Measurements from ENCODE around the gene EHBP1L1. TPM values are rescaled to one million over a fixed set of nuclear protein-coding genes. Genes with fewer than 3 reads are reported as not detected.
A peak's percentile ranks its signal among the peaks of the same experiment; 100 is the strongest.
"Not testable (repeated sequence)": the region's sequence is repeated elsewhere in the genome, so short reads cannot be mapped to it uniquely, and the experiment has no call there.

The EHBP1L1 gene
- total RNA-seq, 3 donors from 2014 or later = 28.0 to 68.8 (median 33.4) TPM

DNA sequence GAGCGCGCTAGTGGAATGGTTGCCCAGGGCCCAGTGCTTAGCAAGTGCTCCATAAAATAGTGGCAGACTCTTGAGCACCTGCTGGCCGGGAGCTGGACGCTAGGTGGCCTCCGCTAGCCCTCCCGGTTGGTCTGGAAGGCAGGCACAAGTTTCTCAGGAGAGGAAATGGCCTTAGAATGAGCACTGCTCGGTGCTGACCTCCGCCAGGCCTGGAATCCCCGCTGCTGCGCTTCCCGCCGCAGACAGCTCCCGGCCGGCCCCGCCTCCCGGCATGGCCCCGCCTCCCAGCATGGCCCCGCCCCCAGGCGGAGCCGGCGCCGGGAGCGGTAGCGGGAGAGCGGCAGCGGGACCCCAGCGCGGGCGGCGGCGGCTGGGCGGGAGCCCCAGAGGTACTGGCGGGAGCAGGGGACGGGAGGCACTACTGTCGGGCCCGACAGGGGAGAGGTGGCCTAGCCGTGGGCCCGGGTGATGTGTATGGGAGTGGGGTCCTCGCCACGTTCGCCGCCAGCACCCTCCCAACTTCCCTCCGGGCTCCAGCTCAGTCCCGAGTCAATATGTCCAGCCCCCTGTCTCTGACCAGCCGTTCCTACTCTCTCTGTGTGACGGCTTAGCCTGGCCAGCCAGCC is 62.1 kb downstream of the EHBP1L1 start, which contains the start of gene SIPA1:
TSS of gene SIPA1 (plus strand) at position 308 of the 626 bp plus-strand sequence. CDS start 2,821 bp downstream, outside the sequence.
- no peaks in the 10 kb centered on the region for H3K27me3 ChIP-seq
- no peak for DNase-seq (ENCODE audit: low spot score in 2 of 2)
- no peaks in the 10 kb centered on the region for H3K9me3 ChIP-seq
- TF ChIP-seq POLR2AphosphoS5 (IDR thresholded peaks at IDR 0.05) (no peak), POLR2A (IDR thresholded peaks at IDR 0.05) (no peak)
- TF ChIP-seq, protein P1, sequence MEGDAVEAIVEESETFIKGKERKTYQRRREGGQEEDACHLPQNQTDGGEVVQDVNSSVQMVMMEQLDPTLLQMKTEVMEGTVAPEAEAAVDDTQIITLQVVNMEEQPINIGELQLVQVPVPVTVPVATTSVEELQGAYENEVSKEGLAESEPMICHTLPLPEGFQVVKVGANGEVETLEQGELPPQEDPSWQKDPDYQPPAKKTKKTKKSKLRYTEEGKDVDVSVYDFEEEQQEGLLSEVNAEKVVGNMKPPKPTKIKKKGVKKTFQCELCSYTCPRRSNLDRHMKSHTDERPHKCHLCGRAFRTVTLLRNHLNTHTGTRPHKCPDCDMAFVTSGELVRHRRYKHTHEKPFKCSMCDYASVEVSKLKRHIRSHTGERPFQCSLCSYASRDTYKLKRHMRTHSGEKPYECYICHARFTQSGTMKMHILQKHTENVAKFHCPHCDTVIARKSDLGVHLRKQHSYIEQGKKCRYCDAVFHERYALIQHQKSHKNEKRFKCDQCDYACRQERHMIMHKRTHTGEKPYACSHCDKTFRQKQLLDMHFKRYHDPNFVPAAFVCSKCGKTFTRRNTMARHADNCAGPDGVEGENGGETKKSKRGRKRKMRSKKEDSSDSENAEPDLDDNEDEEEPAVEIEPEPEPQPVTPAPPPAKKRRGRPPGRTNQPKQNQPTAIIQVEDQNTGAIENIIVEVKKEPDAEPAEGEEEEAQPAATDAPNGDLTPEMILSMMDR (IDR thresholded peaks at IDR 0.05) = peak in 2 of 3 donors; percentile 13 to 32
- H3K27ac ChIP-seq = peak within 1 kb of the TSS; percentile 80 to 95
- peaks cover 8 to 12% of the 10 kb centered on the region in 2 donors for H3K4me1 ChIP-seq
- peaks cover 6% of the 10 kb centered on the region for H3K36me3 ChIP-seq
- H3K4me3 ChIP-seq = peak within 1 kb of the TSS; percentile 77 to 90 (median 78)
- intact Hi-C loops (cut with DNase I; ENCODE audit: low total_unique reads) = no loop called here

GRCh38 chr11:65639228-65639597 is 63.4 kb downstream of the EHBP1L1 start:
- H3K9me3 ChIP-seq; H3K36me3 ChIP-seq; intact Hi-C loops (cut with DNase I; ENCODE audit: low total_unique reads); H3K27me3 ChIP-seq; DNase-seq (ENCODE audit: low spot score in 2 of 2): not testable (repeated sequence)
- peaks cover 8 to 12% of the 10 kb centered on the region in 2 donors for H3K4me1 ChIP-seq
- H3K4me3 ChIP-seq = peak overlapping the region in 2 of 3 donors; percentile 78 to 90
- peak overlapping the region; percentile 8 to 80 for H3K27ac ChIP-seq

- Histone ChIP-seq H3K36me3 (peaks cover 6% of the 10 kb centered on the region), H3K4me3 (peak overlapping the region; percentile 26 to 78 (median 27)), H3K27ac (peak overlapping the region; percentile 56 to 80), H3K9me3 (no peaks in the 10 kb centered on the region), H3K4me1 (peaks cover 8 to 12% of the 10 kb centered on the region in 2 donors), H3K27me3 (no peaks in the 10 kb centered on the region)
- TF ChIP-seq, protein P1 (IDR thresholded peaks at IDR 0.05) = no peak
- TF ChIP-seq POLR2AphosphoS5 (IDR thresholded peaks at IDR 0.05) (no peak), POLR2A (IDR thresholded peaks at IDR 0.05) (no peak)
- DNase-seq (ENCODE audit: low spot score in 2 of 2) = no peak
- intact Hi-C loops (cut with DNase I; ENCODE audit: low total_unique reads) = no loop called here
These were observed 64.0 kb downstream of the EHBP1L1 start for GRCh38 chr11:65639623-65640482.

GRCh38 chr11:65640483-65641296 is 64.8 kb downstream of the EHBP1L1 start:
- TF ChIP-seq POLR2AphosphoS5 (IDR thresholded peaks at IDR 0.05) = no peak
- TF ChIP-seq, protein P1 (IDR thresholded peaks at IDR 0.05) = no peak
- TF ChIP-seq POLR2A (IDR thresholded peaks at IDR 0.05) = no peak
- peak overlapping the region; percentile 56 to 80 for H3K27ac ChIP-seq
- H3K36me3 ChIP-seq = no peaks in the 10 kb centered on the region
- no peaks in the 10 kb centered on the region for H3K27me3 ChIP-seq
- intact Hi-C loops (cut with DNase I; ENCODE audit: low total_unique reads) = no loop called here
- DNase-seq (ENCODE audit: low spot score in 2 of 2) = no peak
- no peaks in the 10 kb centered on the region for H3K9me3 ChIP-seq
- H3K4me1 ChIP-seq = peaks cover 8 to 12% of the 10 kb centered on the region in 2 donors
- peak overlapping the region; percentile 26 to 28 (median 27) for H3K4me3 ChIP-seq

DNA sequence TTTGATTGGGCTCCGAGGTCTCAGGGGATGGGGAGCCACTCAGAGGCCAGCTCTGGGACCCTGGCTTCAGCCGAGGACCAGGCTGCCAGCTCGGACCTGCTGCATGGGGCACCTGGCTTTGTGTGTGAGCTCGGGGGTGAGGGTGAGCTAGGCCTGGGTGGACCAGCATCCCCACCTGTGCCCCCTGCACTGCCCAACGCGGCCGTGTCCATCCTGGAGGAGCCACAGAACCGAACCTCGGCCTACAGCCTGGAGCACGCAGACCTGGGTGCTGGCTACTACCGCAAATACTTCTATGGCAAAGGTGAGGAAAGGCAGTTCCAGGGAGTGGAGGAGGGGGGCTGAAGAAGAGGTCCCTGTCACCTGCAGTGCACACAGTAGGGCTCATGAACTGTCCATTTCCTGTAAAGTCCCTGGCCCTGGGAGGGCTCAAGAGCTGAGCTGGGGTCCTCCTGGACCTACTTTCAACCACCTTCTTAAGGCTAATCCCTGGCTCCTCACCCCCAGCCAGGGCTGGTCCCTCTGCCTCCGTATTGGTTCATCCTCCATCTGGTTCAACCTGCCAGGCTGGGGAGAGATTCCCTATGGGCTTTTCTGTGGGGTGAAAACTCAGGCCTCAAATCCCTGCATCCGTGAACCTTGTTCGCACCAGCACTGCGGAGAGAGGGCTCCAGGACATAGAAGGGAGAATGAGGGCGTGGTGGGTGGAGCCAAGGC is 65.6 kb downstream of the EHBP1L1 start:
- Histone ChIP-seq H3K9me3 (no peaks in the 10 kb centered on the region), H3K4me3 (peak overlapping the region; percentile 26 to 28 (median 27)), H3K27ac (peak overlapping the region in 1 of 2 donors; percentile 56), H3K4me1 (peaks cover 8 to 12% of the 10 kb centered on the region in 2 donors), H3K27me3 (no peaks in the 10 kb centered on the region), H3K36me3 (no peaks in the 10 kb centered on the region)
- DNase-seq (ENCODE audit: low spot score in 2 of 2) = no peak
- intact Hi-C loops (cut with DNase I; ENCODE audit: low total_unique reads) = no loop called here
- TF ChIP-seq POLR2A (IDR thresholded peaks at IDR 0.05) (no peak), POLR2AphosphoS5 (IDR thresholded peaks at IDR 0.05) (no peak)
- TF ChIP-seq, protein P1 (IDR thresholded peaks at IDR 0.05) = no peak
